ENCODE results near the gene SCN10A.

The SCN10A gene

GRCh38 chr3:38650248-38650951 lies 165.6 kb downstream of the SCN10A start:
- DNase-seq (ENCODE audit: low read depth), result no peak

GRCh38 chr3:38649500-38650247 lies 166.3 kb downstream of the SCN10A start, which contains the start of gene SCN5A:
SCN5A (minus strand) TSS chr3:38649687; CDS start chr3:38633307, 16,380 bp downstream.
- no peak for DNase-seq (ENCODE audit: low read depth)

DNA sequence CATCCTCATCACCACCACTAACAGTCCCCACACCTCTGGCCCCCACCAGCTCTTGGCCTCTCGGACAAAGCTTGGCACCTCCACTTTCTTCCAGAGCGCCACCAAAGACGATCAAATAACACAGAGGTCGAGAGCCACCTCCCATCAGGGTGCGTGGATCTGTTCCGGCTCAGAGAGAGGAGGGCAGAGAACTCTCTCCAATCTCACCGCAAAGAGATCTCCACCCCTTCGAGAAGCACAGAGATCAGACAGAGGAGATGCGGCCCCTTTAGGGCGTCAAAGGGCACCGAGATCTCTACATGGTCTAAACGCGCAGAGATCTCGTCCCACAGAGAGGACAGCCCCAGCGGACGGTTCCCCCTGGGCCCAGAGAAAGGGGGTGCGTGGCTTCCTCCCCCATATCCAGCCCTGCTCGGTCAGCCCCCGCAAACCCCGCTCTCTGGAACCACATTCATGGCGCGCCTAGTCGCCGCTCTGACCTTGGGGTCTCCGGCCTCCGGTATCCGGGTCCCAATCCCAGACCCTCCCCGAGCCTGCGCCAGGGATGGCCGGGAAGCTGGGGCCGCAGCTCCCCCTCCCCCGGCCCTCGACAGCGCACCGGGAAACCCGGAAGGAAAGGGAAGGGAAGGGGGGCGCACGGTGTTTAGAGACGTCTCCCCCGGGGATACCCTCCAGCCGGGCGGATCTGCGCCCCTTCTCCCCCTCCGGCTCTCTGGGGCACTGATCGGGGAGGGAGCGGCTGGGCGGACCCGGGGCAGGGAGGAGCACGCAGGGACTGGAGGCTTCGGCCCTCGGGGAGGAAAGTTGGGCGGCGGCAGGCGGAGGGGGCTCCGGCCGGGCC lies 167.1 kb downstream of the SCN10A start:
- no peak for DNase-seq (ENCODE audit: low read depth)

DNA sequence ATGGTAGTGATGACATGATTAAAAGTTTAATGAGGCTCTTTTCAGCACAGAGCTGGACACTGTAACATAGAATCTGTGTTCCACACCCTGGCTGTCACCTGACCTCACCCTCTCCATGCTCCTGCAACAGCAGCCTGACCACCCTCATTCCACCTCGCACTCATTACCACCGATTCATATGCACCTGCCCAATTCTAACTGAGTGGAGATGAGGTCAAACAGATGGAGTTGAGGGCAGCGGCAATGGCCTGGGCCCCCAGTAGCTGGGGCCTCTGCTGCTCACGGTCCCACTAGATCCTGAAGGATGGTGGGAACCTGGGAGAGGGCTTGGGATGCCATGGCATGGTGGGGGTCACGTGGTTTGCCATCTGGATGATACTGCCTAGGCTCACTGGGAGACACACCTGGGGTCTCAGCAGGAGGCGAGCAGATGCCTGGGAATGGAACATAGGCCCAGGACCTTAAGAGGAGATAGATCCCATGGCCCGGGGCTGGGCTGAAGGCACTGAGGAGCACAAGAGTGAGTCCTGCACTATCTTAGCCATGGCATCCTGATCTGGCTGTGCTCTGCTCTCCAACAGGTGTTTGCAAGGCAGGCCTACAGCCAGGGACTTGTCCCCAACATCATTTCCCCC lies 167.9 kb downstream of the SCN10A start:
- DNase-seq (ENCODE audit: low read depth), result no peak

GRCh38 chr3:38647217-38647970 lies 168.6 kb downstream of the SCN10A start:
- no peak for DNase-seq (ENCODE audit: low read depth)
